HL-60 (cell line): Measurements from ENCODE around the gene IFI30.

Experiments
- GABPA ChIP-seq: IDR thresholded peaks from 2 replicates; pipeline ENCODE4 v1.6.1; 2012; ENCODE audit warnings: low read depth
- POLR2AphosphoS5 ChIP-seq: IDR thresholded peaks from 2 replicates; pipeline ENCODE4 v1.6.1; 2012; ENCODE audit warnings: low read depth
- TF ChIP-seq, protein P1 (sequence below): IDR thresholded peaks from one replicate; pipeline ENCODE4 v1.5.1; 2011; ENCODE audit warnings: low read length, control low read depth, inconsistent platforms; ENCODE audit not compliant: insufficient read depth
- TF ChIP-seq, protein P2 (sequence below): IDR thresholded peaks from 2 replicates; pipeline ENCODE4 v1.6.1; 2012; ENCODE audit warnings: low read depth; ENCODE audit not compliant: insufficient replicate concordance

DNA sequence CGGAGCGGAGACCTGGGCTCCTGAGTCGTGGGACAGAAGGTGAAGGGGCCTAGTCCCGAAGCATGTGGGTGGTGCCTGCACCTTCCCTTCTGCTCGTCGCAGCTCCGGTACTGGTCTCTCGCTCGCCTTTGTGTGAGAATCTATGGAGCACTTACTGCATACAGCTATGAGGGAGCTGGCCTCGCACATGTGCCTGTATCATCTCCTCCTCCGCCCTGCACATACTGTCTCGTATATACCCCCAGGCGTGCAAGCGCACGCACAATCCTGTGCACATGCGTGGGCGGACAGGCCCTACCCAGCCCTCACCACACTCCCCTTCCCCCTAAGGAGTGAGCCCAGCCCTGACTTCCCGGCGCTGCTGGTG is 12.0 kb upstream of the IFI30 start:
- TF ChIP-seq, protein P1, sequence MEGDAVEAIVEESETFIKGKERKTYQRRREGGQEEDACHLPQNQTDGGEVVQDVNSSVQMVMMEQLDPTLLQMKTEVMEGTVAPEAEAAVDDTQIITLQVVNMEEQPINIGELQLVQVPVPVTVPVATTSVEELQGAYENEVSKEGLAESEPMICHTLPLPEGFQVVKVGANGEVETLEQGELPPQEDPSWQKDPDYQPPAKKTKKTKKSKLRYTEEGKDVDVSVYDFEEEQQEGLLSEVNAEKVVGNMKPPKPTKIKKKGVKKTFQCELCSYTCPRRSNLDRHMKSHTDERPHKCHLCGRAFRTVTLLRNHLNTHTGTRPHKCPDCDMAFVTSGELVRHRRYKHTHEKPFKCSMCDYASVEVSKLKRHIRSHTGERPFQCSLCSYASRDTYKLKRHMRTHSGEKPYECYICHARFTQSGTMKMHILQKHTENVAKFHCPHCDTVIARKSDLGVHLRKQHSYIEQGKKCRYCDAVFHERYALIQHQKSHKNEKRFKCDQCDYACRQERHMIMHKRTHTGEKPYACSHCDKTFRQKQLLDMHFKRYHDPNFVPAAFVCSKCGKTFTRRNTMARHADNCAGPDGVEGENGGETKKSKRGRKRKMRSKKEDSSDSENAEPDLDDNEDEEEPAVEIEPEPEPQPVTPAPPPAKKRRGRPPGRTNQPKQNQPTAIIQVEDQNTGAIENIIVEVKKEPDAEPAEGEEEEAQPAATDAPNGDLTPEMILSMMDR = no peak
- TF ChIP-seq POLR2AphosphoS5 (no peak), GABPA (no peak)
- TF ChIP-seq, protein P2, sequence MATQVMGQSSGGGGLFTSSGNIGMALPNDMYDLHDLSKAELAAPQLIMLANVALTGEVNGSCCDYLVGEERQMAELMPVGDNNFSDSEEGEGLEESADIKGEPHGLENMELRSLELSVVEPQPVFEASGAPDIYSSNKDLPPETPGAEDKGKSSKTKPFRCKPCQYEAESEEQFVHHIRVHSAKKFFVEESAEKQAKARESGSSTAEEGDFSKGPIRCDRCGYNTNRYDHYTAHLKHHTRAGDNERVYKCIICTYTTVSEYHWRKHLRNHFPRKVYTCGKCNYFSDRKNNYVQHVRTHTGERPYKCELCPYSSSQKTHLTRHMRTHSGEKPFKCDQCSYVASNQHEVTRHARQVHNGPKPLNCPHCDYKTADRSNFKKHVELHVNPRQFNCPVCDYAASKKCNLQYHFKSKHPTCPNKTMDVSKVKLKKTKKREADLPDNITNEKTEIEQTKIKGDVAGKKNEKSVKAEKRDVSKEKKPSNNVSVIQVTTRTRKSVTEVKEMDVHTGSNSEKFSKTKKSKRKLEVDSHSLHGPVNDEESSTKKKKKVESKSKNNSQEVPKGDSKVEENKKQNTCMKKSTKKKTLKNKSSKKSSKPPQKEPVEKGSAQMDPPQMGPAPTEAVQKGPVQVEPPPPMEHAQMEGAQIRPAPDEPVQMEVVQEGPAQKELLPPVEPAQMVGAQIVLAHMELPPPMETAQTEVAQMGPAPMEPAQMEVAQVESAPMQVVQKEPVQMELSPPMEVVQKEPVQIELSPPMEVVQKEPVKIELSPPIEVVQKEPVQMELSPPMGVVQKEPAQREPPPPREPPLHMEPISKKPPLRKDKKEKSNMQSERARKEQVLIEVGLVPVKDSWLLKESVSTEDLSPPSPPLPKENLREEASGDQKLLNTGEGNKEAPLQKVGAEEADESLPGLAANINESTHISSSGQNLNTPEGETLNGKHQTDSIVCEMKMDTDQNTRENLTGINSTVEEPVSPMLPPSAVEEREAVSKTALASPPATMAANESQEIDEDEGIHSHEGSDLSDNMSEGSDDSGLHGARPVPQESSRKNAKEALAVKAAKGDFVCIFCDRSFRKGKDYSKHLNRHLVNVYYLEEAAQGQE = no peak
